ENCODE measurements around the gene CSTPP1. TPM values are rescaled to one million over a fixed set of nuclear protein-coding genes. Genes with fewer than 3 reads are reported as not detected.

The CSTPP1 gene
- total RNA-seq, 4 donors from 2014 or later: 19.1 to 27.0 (median 21.8) TPM

DNA sequence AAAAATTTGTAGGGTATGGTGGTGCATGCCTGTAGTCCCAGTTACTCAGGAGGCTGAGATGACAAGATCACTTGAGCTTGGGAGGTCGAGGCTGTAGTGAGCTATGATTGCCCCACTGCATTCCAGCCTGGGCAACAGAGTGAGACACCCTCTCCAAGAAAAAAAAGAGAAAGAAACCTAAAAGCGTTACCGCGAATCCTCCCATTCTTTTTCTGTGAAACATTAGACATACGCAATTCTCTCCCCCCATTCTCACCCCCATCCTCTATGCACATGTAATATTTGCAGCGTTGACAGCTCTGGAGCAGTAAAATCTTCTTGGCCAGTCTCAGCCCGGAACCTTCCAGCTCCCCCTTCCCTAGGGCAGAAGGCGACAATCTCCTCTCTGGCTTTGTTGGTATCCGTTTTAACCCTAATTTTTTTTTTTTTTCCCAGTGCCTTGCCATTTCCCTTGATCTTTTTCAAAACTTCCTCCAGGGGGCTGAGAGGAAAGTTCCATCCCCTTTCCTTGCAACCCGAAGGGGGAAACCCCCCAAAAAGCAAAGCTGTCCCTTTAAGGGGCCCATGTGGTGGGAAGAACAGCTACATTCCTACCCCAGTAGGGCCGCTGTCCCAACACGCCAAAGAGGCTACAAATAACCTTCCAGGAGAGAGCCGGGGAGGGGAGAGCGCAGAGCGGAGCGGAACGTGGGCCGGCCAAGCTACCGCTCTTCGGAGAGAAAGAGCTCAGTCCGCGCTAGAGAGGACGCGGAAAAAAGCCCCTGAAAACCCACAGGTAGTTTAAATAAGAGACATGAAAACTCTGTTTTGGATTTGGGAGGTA lies 20.1 kb upstream of the CSTPP1 start:
- no peaks in the 10 kb centered on the region for H3K36me3 ChIP-seq
- WGBS, 2 donors (ENCODE audit: low coverage in 1 of 2): 13 to 26% methylated on average over 9 to 10 of the region's 24 CpGs
- peak overlapping the region; percentile 56 to 66 for H3K4me3 ChIP-seq
- peaks cover 50% of the 10 kb centered on the region for H3K27me3 ChIP-seq
- TF ChIP-seq POLR2A (IDR thresholded peaks at IDR 0.05): no peak
- TF ChIP-seq POLR2AphosphoS5 (IDR thresholded peaks at IDR 0.05): peak; percentile 37
- TF ChIP-seq, protein P1, sequence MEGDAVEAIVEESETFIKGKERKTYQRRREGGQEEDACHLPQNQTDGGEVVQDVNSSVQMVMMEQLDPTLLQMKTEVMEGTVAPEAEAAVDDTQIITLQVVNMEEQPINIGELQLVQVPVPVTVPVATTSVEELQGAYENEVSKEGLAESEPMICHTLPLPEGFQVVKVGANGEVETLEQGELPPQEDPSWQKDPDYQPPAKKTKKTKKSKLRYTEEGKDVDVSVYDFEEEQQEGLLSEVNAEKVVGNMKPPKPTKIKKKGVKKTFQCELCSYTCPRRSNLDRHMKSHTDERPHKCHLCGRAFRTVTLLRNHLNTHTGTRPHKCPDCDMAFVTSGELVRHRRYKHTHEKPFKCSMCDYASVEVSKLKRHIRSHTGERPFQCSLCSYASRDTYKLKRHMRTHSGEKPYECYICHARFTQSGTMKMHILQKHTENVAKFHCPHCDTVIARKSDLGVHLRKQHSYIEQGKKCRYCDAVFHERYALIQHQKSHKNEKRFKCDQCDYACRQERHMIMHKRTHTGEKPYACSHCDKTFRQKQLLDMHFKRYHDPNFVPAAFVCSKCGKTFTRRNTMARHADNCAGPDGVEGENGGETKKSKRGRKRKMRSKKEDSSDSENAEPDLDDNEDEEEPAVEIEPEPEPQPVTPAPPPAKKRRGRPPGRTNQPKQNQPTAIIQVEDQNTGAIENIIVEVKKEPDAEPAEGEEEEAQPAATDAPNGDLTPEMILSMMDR (IDR thresholded peaks at IDR 0.05): peak in 3 of 4 experiments; percentile 17 to 37 (median 21)
- peaks cover 0 to 71% (median 18%) of the 10 kb centered on the region in 3 donors for H3K4me1 ChIP-seq
- peak; percentile 69 for ATAC-seq
- no peaks in the 10 kb centered on the region for H3K9me3 ChIP-seq
- H3K27ac ChIP-seq: peak overlapping the region; percentile 49 to 78 (median 70)

- H3K9me3 ChIP-seq: no peaks in the 10 kb centered on the region
- TF ChIP-seq, protein P1 (IDR thresholded peaks at IDR 0.05): no peak
- no peak for TF ChIP-seq EP300 (IDR thresholded peaks at IDR 0.05)
- no peak for TF ChIP-seq POLR2AphosphoS5 (IDR thresholded peaks at IDR 0.05)
- TF ChIP-seq POLR2A (IDR thresholded peaks at IDR 0.05): no peak
- H3K36me3 ChIP-seq: no peaks in the 10 kb centered on the region
- no peak for ATAC-seq
- peaks cover 49% of the 10 kb centered on the region for H3K27me3 ChIP-seq
- H3K4me3 ChIP-seq: peak overlapping the region; percentile 56 to 66
- 0% methylated on average over 1 to 6 of the region's 31 CpGs for WGBS, 2 donors (ENCODE audit: low coverage in 1 of 2)
- H3K4me1 ChIP-seq: peaks cover 0 to 70% (median 18%) of the 10 kb centered on the region in 3 donors
- peak overlapping the region; percentile 49 to 78 (median 70) for H3K27ac ChIP-seq
Observed at GRCh38 chr11:46917109-46917761, 19.3 kb upstream of the CSTPP1 start.

DNA sequence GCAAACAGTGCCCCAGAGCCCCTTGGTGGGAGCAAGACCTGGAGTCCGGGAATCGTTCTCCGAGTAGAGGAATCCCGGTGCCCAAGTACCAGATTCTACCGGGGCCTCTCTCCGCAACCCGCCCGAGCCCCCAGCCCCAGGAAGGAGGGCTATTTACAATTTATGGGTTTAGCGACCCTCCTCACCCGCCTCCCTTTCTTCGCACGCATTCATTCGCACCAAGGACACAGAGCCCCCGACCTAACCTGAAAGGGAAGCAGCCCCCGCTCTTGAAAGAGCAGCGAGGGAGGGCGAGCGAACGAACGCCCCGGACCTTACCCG lies 18.8 kb upstream of the CSTPP1 start:
- peaks cover 0 to 65% (median 18%) of the 10 kb centered on the region in 3 donors for H3K4me1 ChIP-seq
- TF ChIP-seq POLR2A (IDR thresholded peaks at IDR 0.05) (no peak), EP300 (IDR thresholded peaks at IDR 0.05) (no peak), POLR2AphosphoS5 (IDR thresholded peaks at IDR 0.05) (no peak)
- TF ChIP-seq, protein P1 (IDR thresholded peaks at IDR 0.05): no peak
- H3K4me3 ChIP-seq: peak overlapping the region; percentile 56 to 66
- H3K27me3 ChIP-seq: peaks cover 44% of the 10 kb centered on the region
- peak overlapping the region in 2 of 4 donors; percentile 76 to 78 for H3K27ac ChIP-seq
- no peaks in the 10 kb centered on the region for H3K9me3 ChIP-seq
- no peak for ATAC-seq
- H3K36me3 ChIP-seq: no peaks in the 10 kb centered on the region
- WGBS, 2 donors (ENCODE audit: low coverage in 1 of 2): no CpG with 5 or more reads among the region's 22 CpGs

DNA sequence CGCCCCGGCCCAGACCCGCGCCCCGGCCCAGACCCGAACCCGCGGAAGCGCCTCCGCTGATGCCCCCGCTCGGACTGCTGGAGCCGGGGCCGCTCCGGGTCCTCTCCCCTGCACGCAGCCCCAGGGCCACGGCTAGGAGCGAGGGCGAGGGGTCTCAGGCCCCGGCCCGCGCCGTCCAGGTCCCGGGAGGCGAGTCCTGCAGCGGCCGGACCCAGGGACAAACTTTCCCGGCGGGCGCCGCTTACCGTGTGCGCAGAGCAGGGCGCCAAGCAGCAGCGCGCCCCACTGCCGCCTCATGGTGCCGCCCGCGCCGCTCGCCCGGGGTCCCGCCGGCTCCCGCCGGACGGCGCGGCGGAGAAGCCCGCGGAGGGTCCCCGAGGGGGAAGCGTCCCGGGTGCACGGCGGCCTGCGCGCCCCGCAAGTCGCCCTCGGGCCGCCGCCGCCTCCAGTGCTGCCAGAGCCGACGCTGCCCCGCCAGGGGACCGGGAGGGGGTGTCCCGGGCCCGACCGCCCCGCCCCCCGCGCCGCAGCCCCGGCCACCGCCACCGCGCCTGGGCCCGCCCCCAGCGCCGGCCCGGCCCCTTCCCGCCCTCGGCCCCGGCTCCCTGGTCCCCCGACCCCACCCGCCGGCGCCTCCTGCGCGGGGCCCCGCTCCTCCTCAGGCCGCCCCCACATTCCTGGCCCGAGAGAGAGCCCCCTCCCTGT lies 18.3 kb upstream of the CSTPP1 start, which contains the start of gene LRP4:
LRP4 (minus strand) TSS at position 468 of the 705 bp plus-strand sequence; CDS start at position 297, 171 bp downstream.
- Histone ChIP-seq H3K4me1 (peaks cover 0 to 64% (median 18%) of the 10 kb centered on the region in 3 donors), H3K9me3 (no peaks in the 10 kb centered on the region), H3K4me3 (peak within 1 kb of the TSS; percentile 56 to 66), H3K27ac (peak within 1 kb of the TSS in 3 of 4 donors; percentile 63 to 78 (median 76)), H3K27me3 (peaks cover 39% of the 10 kb centered on the region), H3K36me3 (no peaks in the 10 kb centered on the region)
- WGBS, 2 donors (ENCODE audit: low coverage in 1 of 2): no CpG with 5 or more reads among the region's 97 CpGs
- TF ChIP-seq POLR2A (IDR thresholded peaks at IDR 0.05) (no peak), POLR2AphosphoS5 (IDR thresholded peaks at IDR 0.05) (no peak)
- TF ChIP-seq, protein P1 (IDR thresholded peaks at IDR 0.05): peak in 1 of 4 experiments; percentile 14
- ATAC-seq: peak; percentile 60

All from gastroesophageal sphincter (tissue), 4 donors.